ENCODE data around the gene RNF186. TPM values are rescaled to one million over a fixed set of nuclear protein-coding genes. Genes with fewer than 3 reads are reported as not detected.

Gene RNF186
- polyA plus RNA-seq, 1 of the 3 experiments (the other 2 are of a cell fraction), result not detected

GRCh38 chr1:19768353-19769210 is 46.5 kb downstream of the RNF186 start:
- TF ChIP-seq EZH2phosphoT487 (IDR thresholded peaks at IDR 0.05; ENCODE audit: borderline replicate concordance, low read depth), result no peak
- TF ChIP-seq MXI1 (IDR thresholded peaks at IDR 0.05; ENCODE audit: low read depth, low read length), result no peak
- no peak for TF ChIP-seq ZBTB33 (IDR thresholded peaks at IDR 0.05; ENCODE audit: borderline replicate concordance, low read depth)
- no peak for TF ChIP-seq USF2 (IDR thresholded peaks at IDR 0.05; ENCODE audit: borderline replicate concordance, low read depth, low read length)
- no peaks in the 10 kb centered on the region for H4K20me1 ChIP-seq (ENCODE audit: insufficient read depth)
- peak overlapping the region; percentile 6; the same call in 1 of the 2 replicates for H3K4me2 ChIP-seq
- DNase-seq, result no peak
- H3K36me3 ChIP-seq (replicated peaks in 1 of 2; ENCODE audit: control insufficient read depth in 1 of 2, insufficient read depth in 2 of 2, low read length in 1 of 2), result no peaks in the 10 kb centered on the region
- ChIA-PET POLR2A (no interaction called here), CTCF (interaction anchor here (1.0 kb wide), 1 partner anchor 53 kb away, joined by 3 read pairs; no protein-coding TSS in a partner anchor)
- peak overlapping the region; percentile 30; the same call in 1 of the 2 replicates for H3K9ac ChIP-seq
- H3K4me1 ChIP-seq (ENCODE audit: control insufficient read depth in 1 of 2, insufficient read depth in 2 of 2, low read depth in 1 of 2, low read length in 1 of 2), result peaks cover 0 to 26% of the 10 kb centered on the region in 2 experiments; a peak in 1 of 4 replicates
- WGBS (ENCODE audit: low lambda C conversion rate), result 83% methylated on average over 16 of the region's 18 CpGs
- H2AFZ ChIP-seq (ENCODE audit: low read depth), result no peak overlapping the region
- H3K27me3 ChIP-seq (ENCODE audit: insufficient read depth), result no peaks in the 10 kb centered on the region
- H3K9me2 ChIP-seq, result no peaks in the 10 kb centered on the region
- H3K79me2 ChIP-seq (ENCODE audit: insufficient read depth), result no peaks in the 10 kb centered on the region
- H3K27ac ChIP-seq (ENCODE audit: low read depth in 2 of 2, low read length in 1 of 2), result peak overlapping the region in 1 of 2 experiments; percentile 14; a peak in 1 of 4 replicates
- H3K4me3 ChIP-seq (ENCODE audit: low read depth in 2 of 2, low read length in 1 of 2), result no peak overlapping the region
- H3F3A ChIP-seq (replicated peaks; ENCODE audit: insufficient read depth), result peaks cover 13% of the 10 kb centered on the region
- H3K9me3 ChIP-seq, result no peaks in the 10 kb centered on the region

DNA sequence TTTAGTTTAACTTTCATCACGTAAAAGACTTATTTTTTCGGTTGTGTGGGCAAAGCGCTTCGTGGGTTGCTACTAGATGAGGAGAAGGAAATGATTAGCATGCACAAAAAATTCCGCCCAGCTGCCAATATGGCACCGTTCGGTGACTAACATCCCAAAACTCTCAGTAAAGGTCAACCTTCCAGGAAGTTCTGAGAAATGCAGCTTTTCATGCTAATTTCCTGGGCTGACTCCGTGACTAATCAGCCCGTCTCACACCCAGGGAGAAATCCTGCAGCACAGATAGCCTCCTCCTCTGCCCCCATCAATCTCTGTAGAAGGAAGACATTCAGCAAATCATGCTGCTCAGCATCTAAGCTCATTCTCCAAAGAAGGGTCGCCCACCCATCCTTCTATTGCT is 49.5 kb downstream of the RNF186 start:
- peak overlapping the region; percentile 30; the same call in 1 of the 2 replicates for H3K9ac ChIP-seq
- peak overlapping the region; percentile 77; the same call in 1 of the 2 replicates for H2AFZ ChIP-seq (ENCODE audit: low read depth)
- H3K4me3 ChIP-seq (ENCODE audit: low read depth in 2 of 2, low read length in 1 of 2), result no peak overlapping the region
- H3K36me3 ChIP-seq (replicated peaks in 1 of 2; ENCODE audit: control insufficient read depth in 1 of 2, insufficient read depth in 2 of 2, low read length in 1 of 2), result no peaks in the 10 kb centered on the region
- WGBS (ENCODE audit: low lambda C conversion rate), result 21% methylated on average over 10 of the region's 10 CpGs
- no peaks in the 10 kb centered on the region for H3K9me3 ChIP-seq
- no peak for DNase-seq
- H3F3A ChIP-seq (replicated peaks; ENCODE audit: insufficient read depth), result peaks cover 13% of the 10 kb centered on the region
- ChIA-PET CTCF (interaction anchor here (1.5 kb wide), 3 partner anchors 20 to 50 kb away, joined by 4 to 5 read pairs (median 4); no protein-coding TSS in a partner anchor), POLR2A (no interaction called here)
- H4K20me1 ChIP-seq (ENCODE audit: insufficient read depth), result no peaks in the 10 kb centered on the region
- H3K27me3 ChIP-seq (ENCODE audit: insufficient read depth), result no peaks in the 10 kb centered on the region
- H3K27ac ChIP-seq (ENCODE audit: low read depth in 2 of 2, low read length in 1 of 2), result peak overlapping the region in 1 of 2 experiments; percentile 84; a peak in 2 of 4 replicates
- H3K4me1 ChIP-seq (ENCODE audit: control insufficient read depth in 1 of 2, insufficient read depth in 2 of 2, low read depth in 1 of 2, low read length in 1 of 2), result peaks cover 2 to 26% of the 10 kb centered on the region in 2 experiments; a peak in 2 of 4 replicates
- H3K4me2 ChIP-seq, result peak overlapping the region; percentile 43
- H3K9me2 ChIP-seq, result no peaks in the 10 kb centered on the region
- H3K79me2 ChIP-seq (ENCODE audit: insufficient read depth), result no peaks in the 10 kb centered on the region
- no peak for TF ChIP-seq GATA2 (CRISPR knock-in tag; IDR thresholded peaks at IDR 0.05)
- peak; percentile 54; the same call in 1 of the 2 replicates for TF ChIP-seq ELF1 (IDR thresholded peaks at IDR 0.05)
- no peak for TF ChIP-seq POLR2AphosphoS5 (IDR thresholded peaks at IDR 0.05; ENCODE audit: low read depth, low read length)
- TF ChIP-seq YY1 (IDR thresholded peaks at IDR 0.05; ENCODE audit: low read depth), result peak; percentile 67; the same call in 1 of the 2 replicates
- no peak for TF ChIP-seq USF1 (IDR thresholded peaks at IDR 0.05; ENCODE audit: borderline replicate concordance, low read depth)
- TF ChIP-seq EP300 (IDR thresholded peaks at IDR 0.05; ENCODE audit: borderline replicate concordance in 1 of 2, low read depth in 1 of 2, low read length in 1 of 2), result peak in 1 of 2 experiments; percentile 64; a peak in 1 of 4 replicates
- TF ChIP-seq USF2 (IDR thresholded peaks at IDR 0.05; ENCODE audit: borderline replicate concordance, low read depth, low read length), result no peak
- TF ChIP-seq TEAD4 (IDR thresholded peaks at IDR 0.05; ENCODE audit: borderline replicate concordance, insufficient read depth), result peak; percentile 80
- no peak for TF ChIP-seq SIN3A (IDR thresholded peaks at IDR 0.05; ENCODE audit: borderline replicate concordance, low read depth, low read length)
- TF ChIP-seq CHD2 (IDR thresholded peaks at IDR 0.05; ENCODE audit: low read length, partially characterized antibody), result no peak
- TF ChIP-seq ZBTB33 (IDR thresholded peaks at IDR 0.05; ENCODE audit: borderline replicate concordance, low read depth), result 0 out of 2 replicates have a peak, but pooled peaks have one; percentile 37
- no peak for TF ChIP-seq RFX5 (IDR thresholded peaks at IDR 0.05; ENCODE audit: low read length)
- peak; percentile 86; the same call in 1 of the 2 replicates for TF ChIP-seq RXRA (IDR thresholded peaks at IDR 0.05; ENCODE audit: borderline replicate concordance, low read depth)
- TF ChIP-seq GABPA (IDR thresholded peaks at IDR 0.05; ENCODE audit: low read depth), result no peak
- TF ChIP-seq FOXM1 (IDR thresholded peaks at IDR 0.05; ENCODE audit: low read depth), result 0 out of 2 replicates have a peak, but pooled peaks have one; percentile 20

Data from SK-N-SH (cell line).